ENCODE data around the gene CSRP1.
A peak's percentile ranks its signal among the peaks of the same experiment; 100 is the strongest.

DNA sequence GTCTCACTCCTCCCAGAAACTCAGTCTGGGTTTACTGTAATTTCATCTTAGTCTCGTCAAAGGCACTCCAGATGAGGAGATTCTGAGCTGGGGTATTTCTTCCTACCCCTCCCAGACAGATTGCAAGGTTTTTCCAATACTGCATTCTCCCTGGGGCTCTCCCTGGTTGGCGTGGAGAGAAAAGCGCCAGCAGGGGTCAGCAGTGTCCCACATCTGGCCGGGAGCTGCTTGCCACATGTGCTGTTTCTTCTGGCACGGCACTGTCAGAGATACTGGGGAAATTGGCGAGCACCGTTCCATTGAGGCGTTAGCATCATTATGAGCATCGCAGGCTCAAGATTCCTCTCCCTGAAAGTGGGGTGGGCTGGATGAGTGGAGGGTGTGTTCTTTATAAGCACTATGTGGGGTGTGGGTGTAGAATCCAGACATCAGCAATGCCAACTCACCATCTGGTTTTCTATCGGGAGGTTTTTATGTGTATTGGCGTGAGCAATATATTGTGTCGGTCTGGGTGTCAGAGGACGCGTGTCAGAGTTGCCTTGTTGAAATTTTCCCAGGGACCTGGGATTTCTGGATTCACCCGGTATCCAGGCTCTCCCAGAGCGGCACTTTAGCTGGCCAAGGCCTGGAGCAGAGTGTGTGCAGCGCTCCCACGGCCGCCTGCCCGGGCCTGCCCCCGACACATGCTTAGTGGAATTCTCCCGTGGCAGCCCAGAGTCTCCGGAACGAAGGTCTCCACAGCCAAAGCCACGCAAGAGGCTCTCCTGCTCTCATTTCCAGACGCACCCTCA lies 24.0 kb upstream of the CSRP1 start:
- TF ChIP-seq CTCF (IDR thresholded peaks at IDR 0.05 in 2 of 3, conservative IDR thresholded peaks at IDR 0.05 in 1 of 3; ENCODE audit: insufficient read depth in 2 of 3, low read depth in 1 of 3, low read length in 3 of 3): peak; percentile 95 to 98 (median 98)
- TF ChIP-seq HNRNPL (IDR thresholded peaks at IDR 0.05; ENCODE audit: low read depth, low read length): no peak
- TF ChIP-seq ZBTB7A (IDR thresholded peaks at IDR 0.05; ENCODE audit: borderline replicate concordance, control insufficient read depth, low read depth, low read length): no peak
- TF ChIP-seq ARID2 (IDR thresholded peaks at IDR 0.05): peak; percentile 35; the same call in 1 of the 2 replicates
- no peak for TF ChIP-seq POLR2AphosphoS5 (IDR thresholded peaks at IDR 0.05; ENCODE audit: control insufficient read depth, insufficient read depth, low read depth, low read length)
- no peak for TF ChIP-seq NCOA6 (IDR thresholded peaks at IDR 0.05)
- TF ChIP-seq MXD1 (CRISPR knock-in tag; IDR thresholded peaks at IDR 0.05; ENCODE audit: borderline replicate concordance, poor library complexity, severe bottlenecking): no peak
- peak; percentile 95 for TF ChIP-seq MYC (IDR thresholded peaks at IDR 0.05; ENCODE audit: low read depth, low read length)
- TF ChIP-seq MYC (CRISPR knock-in tag; IDR thresholded peaks at IDR 0.05; ENCODE audit: borderline replicate concordance, low read depth): no peak
- TF ChIP-seq GABPA (tag; conservative IDR thresholded peaks at IDR 0.05; ENCODE audit: low read depth): no peak
- TF ChIP-seq ARID1B (IDR thresholded peaks at IDR 0.05): no peak
- TF ChIP-seq MTA1 (IDR thresholded peaks at IDR 0.05; ENCODE audit: borderline replicate concordance): no peak
